Activated CD8-positive, alpha-beta memory T cell treated with anti-CD3 and anti-CD28 coated beads, Interleukin-2, amount 10 ng/mL, durations not matched to agents 7 days and 5 days (primary cell): ENCODE results near the gene MCC. TPM values are rescaled to one million over a fixed set of nuclear protein-coding genes. Genes with fewer than 3 reads are reported as not detected.

Experiments used
- ATAC-seq: fragments of 150-1000 bp; cut with Tn5 transposase; one replicate; pipeline ENCODE4 v1.10.0; 2021; ENCODE audit warnings: moderate library complexity
- CTCF ChIA-PET: fragments of 350-600 bp; sonication (Branson Sonifier 250); formaldehyde crosslinking; loops from one replicate; lab custom pipeline; 2021; ENCODE audit warnings: antibody characterized with exemption; lab: Charles Lee
- DNase-seq: peaks from one replicate; pipeline ENCODE4 v3.0.0-alpha.2; 2020
- H3K27ac Mint-ChIP-seq: one replicate; pipeline ENCODE4 v1.8.0; 2021; ENCODE audit warnings: mild to moderate bottlenecking, mixed read lengths
- H3K27me3 Mint-ChIP-seq: one replicate; pipeline ENCODE4 v1.8.0; 2021; ENCODE audit warnings: mixed read lengths
- H3K36me3 Mint-ChIP-seq: one replicate; pipeline ENCODE4 v1.8.0; 2021; ENCODE audit warnings: mild to moderate bottlenecking, mixed read lengths
- H3K4me1 Mint-ChIP-seq: one replicate; pipeline ENCODE4 v1.8.0; 2021; ENCODE audit warnings: mixed read lengths
- H3K4me3 Mint-ChIP-seq: one replicate; pipeline ENCODE4 v1.8.0; 2021; ENCODE audit warnings: mild to moderate bottlenecking, moderate library complexity, mixed read lengths
- H3K9me3 Mint-ChIP-seq: one replicate; pipeline ENCODE4 v1.8.0; 2022; ENCODE audit warnings: low read depth, mixed read lengths
- total RNA-seq, 2 experiments: library from RNA; stranded (reverse); gene quantifications; one replicate each; pipeline ENCODE4 v1.2.3, GENCODE V29; 2021

The MCC gene
- total RNA-seq, 2 experiments from 2014 or later, result 7.4 to 7.5 TPM

- ATAC-seq (no peak), DNase-seq (no peak)
- H3K4me3 Mint-ChIP-seq, result no peak overlapping the region
- H3K4me1 Mint-ChIP-seq, result no peaks in the 10 kb centered on the region
- H3K9me3 Mint-ChIP-seq, result no peaks in the 10 kb centered on the region
- H3K27me3 Mint-ChIP-seq, result peaks cover 29% of the 10 kb centered on the region
- H3K27ac Mint-ChIP-seq, result no peak overlapping the region
- H3K36me3 Mint-ChIP-seq, result no peaks in the 10 kb centered on the region
- CTCF ChIA-PET, result no interaction called here
These were observed 255.6 kb downstream of the MCC start for GRCh38 chr5:113232667-113233066.

GRCh38 chr5:113232221-113232620, 256.0 kb downstream of the MCC start:
- CTCF ChIA-PET, result no interaction called here
- peaks cover 28% of the 10 kb centered on the region for H3K27me3 Mint-ChIP-seq
- ATAC-seq, result no peak
- no peak for DNase-seq
- H3K4me3 Mint-ChIP-seq, result no peak overlapping the region
- no peak overlapping the region for H3K27ac Mint-ChIP-seq
- H3K36me3 Mint-ChIP-seq, result no peaks in the 10 kb centered on the region
- no peaks in the 10 kb centered on the region for H3K9me3 Mint-ChIP-seq
- H3K4me1 Mint-ChIP-seq, result no peaks in the 10 kb centered on the region

DNA sequence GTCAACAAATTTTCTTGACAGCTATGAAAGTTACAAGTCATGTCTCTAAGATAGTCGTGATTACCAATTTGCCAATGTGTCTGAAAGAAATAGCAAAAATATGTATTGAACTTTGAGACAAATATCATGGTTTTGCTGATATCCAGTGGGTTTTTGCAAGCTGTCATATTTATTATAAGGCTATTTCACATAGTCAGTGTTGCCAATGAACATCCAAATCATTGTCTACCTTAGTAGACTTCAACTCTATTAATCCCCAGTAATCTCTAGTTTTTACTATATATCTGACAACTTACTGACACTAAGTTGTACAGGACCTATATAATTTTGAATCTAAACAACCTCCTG, 256.6 kb downstream of the MCC start:
- Mint-ChIP-seq H3K4me3 (no peak overlapping the region), H3K4me1 (no peaks in the 10 kb centered on the region), H3K9me3 (no peaks in the 10 kb centered on the region), H3K27ac (no peak overlapping the region), H3K36me3 (no peaks in the 10 kb centered on the region), H3K27me3 (peaks cover 28% of the 10 kb centered on the region)
- ATAC-seq, result no peak
- DNase-seq, result no peak
- CTCF ChIA-PET, result no interaction called here

DNA sequence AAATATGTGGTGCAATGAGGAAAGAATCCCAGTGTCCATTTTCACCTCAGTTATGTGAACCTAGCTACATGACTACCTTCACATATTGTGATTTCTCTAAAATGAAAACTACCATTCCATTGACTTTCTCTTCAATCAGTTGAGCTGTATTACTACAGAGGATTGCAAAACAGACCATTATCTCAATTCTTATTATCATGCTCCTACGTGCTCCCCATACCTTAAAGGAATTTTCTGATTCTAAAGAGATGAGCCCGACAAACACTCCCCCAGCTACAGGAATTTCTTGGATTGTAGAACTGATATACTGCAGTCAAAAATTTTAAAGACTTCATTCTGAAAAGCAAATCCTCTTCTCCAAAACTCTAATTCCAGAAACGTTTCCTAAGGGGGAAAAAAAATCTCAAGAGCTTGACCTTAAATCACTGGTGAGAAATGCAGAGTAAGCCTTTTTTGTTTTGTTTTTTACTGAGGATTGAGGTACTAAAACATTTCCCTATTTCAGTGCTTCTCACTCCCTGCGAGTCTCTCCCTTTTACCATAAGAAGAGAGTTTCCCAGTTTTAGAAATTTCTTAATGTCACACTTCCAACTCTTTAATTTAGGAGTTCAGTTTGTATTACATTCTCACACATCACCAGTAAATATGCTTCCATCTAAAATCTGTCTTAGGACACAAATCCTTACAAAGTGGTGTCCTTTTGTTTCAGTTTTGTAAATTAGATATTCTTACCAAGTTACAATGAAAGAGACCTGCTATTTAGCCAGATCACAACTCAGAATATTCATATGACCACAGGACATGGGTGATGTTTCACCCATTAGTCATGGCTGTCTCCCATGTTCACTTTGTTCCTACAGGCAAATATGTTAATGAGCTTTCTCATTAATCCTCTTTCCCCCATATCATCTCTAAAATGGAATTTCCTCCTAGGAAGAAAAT, 257.3 kb downstream of the MCC start:
- CTCF ChIA-PET, result no interaction called here
- H3K27ac Mint-ChIP-seq, result no peak overlapping the region

DNA sequence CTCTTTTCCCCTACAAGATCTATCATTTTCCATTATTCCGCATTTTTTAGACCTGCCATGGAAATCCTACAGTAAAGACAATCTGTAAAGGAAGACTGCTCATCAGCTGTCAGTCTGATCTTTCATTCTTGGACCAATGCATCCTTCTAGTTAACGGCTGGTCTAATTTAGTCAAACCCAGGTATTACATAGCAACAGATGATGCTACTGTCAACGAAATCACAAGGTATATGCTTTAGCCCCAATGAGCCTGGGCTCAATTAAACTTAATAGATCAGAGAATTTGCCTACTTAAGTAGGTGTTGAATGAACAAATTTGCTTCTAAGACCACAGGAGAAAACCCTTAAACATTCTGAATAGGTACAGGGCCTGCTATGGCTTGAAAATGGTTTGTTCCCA, 260.5 kb downstream of the MCC start:
- DNase-seq (no peak), ATAC-seq (no peak)
- no peak overlapping the region for H3K4me3 Mint-ChIP-seq
- no peaks in the 10 kb centered on the region for H3K4me1 Mint-ChIP-seq
- no peak overlapping the region for H3K27ac Mint-ChIP-seq
- no peaks in the 10 kb centered on the region for H3K9me3 Mint-ChIP-seq
- CTCF ChIA-PET, result no interaction called here
- no peaks in the 10 kb centered on the region for H3K36me3 Mint-ChIP-seq
- H3K27me3 Mint-ChIP-seq, result peaks cover 8% of the 10 kb centered on the region

More for the DNA sequence above, 257.3 kb downstream of the MCC start:
- Mint-ChIP-seq H3K4me1 (no peaks in the 10 kb centered on the region), H3K9me3 (no peaks in the 10 kb centered on the region), H3K36me3 (no peaks in the 10 kb centered on the region), H3K4me3 (no peak overlapping the region), H3K27me3 (peaks cover 23% of the 10 kb centered on the region)
- DNase-seq, result no peak
- no peak for ATAC-seq

GRCh38 chr5:113226116-113226736, 262.0 kb downstream of the MCC start:
- Mint-ChIP-seq H3K4me1 (no peaks in the 10 kb centered on the region), H3K4me3 (no peak overlapping the region), H3K27me3 (peaks cover 2% of the 10 kb centered on the region), H3K27ac (no peak overlapping the region), H3K9me3 (no peaks in the 10 kb centered on the region), H3K36me3 (no peaks in the 10 kb centered on the region)
- CTCF ChIA-PET, result no interaction called here
- ATAC-seq (no peak), DNase-seq (no peak)

DNA sequence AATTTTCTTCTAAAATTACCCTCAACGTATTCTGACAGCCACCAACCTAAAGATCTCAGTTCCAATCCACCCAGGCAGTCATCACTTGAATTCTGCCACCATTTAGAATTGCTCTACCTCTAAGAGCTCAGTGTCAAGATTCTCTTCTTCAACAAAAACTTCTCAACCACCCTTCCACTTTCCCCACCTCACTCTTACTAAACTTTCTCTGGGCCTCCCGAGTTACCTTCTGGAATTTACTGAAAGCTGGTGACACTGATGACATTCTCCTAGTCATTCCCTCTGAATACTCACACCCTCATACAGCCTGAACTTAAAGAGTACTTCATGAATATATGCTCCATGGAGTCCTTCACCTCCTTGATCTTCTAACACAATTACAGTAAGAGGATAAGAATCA, 263.0 kb downstream of the MCC start:
- CTCF ChIA-PET, result no interaction called here
- Mint-ChIP-seq H3K4me1 (no peaks in the 10 kb centered on the region), H3K27me3 (no peaks in the 10 kb centered on the region), H3K36me3 (no peaks in the 10 kb centered on the region), H3K27ac (no peak overlapping the region), H3K4me3 (no peak overlapping the region), H3K9me3 (no peaks in the 10 kb centered on the region)
- DNase-seq (no peak), ATAC-seq (no peak)

DNA sequence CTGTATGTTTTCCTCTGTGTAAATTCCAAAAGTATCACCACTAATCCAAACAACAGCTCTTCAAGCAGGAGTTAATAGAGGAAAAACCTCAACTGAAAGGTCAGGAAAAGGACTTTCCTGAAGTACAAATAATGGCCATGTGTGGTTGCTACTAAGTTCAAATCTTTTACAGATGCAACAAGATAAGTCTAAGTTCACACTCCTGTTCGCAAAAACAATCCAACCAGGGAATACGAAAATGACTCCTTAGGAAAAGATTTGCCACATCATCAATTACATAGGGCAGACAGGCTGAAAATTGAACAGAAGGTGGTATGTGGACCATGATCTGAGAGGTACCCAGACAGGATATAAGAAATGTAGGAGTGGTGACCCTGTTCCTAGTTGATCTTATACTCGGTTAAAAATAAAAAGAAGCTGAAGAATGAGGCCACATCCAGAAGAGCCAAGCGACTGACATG, 263.6 kb downstream of the MCC start:
- Mint-ChIP-seq H3K36me3 (no peaks in the 10 kb centered on the region), H3K4me3 (no peak overlapping the region), H3K27me3 (no peaks in the 10 kb centered on the region), H3K4me1 (no peaks in the 10 kb centered on the region), H3K27ac (no peak overlapping the region), H3K9me3 (no peaks in the 10 kb centered on the region)
- no peak for DNase-seq
- CTCF ChIA-PET, result no interaction called here
- ATAC-seq, result no peak

- CTCF ChIA-PET, result no interaction called here
- DNase-seq (no peak), ATAC-seq (no peak)
- no peaks in the 10 kb centered on the region for H3K36me3 Mint-ChIP-seq
- no peak overlapping the region for H3K4me3 Mint-ChIP-seq
- H3K9me3 Mint-ChIP-seq, result no peaks in the 10 kb centered on the region
- no peak overlapping the region for H3K27ac Mint-ChIP-seq
- H3K27me3 Mint-ChIP-seq, result no peaks in the 10 kb centered on the region
- no peaks in the 10 kb centered on the region for H3K4me1 Mint-ChIP-seq
These were observed 264.2 kb downstream of the MCC start for GRCh38 chr5:113223831-113224604.

DNA sequence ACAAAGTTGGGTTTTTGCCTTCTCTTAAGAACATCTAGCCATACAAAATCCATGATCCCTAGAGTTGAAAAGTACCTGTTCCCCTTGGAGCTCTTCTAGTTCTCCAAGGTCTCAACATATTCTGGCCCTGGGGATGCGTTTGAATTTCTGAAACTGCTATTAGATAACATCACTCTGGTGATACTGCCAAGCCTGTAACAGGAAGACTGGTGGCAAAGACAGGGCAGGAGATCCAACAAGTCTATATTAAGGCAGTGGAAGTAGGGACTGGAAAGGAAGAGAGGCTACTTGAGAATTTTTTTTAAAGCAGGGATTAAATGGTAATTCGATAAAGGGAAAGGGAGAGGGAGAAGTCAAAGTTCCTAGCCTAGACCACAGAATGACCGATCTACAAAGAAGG, 264.9 kb downstream of the MCC start:
- no peak for ATAC-seq
- no peak for DNase-seq
- no peaks in the 10 kb centered on the region for H3K9me3 Mint-ChIP-seq
- no peak overlapping the region for H3K27ac Mint-ChIP-seq
- no peaks in the 10 kb centered on the region for H3K4me1 Mint-ChIP-seq
- H3K4me3 Mint-ChIP-seq, result no peak overlapping the region
- H3K27me3 Mint-ChIP-seq, result no peaks in the 10 kb centered on the region
- CTCF ChIA-PET, result no interaction called here
- H3K36me3 Mint-ChIP-seq, result no peaks in the 10 kb centered on the region

GRCh38 chr5:113221294-113222176, 266.7 kb downstream of the MCC start:
- Mint-ChIP-seq H3K27ac (no peak overlapping the region), H3K4me1 (no peaks in the 10 kb centered on the region), H3K27me3 (no peaks in the 10 kb centered on the region), H3K36me3 (no peaks in the 10 kb centered on the region), H3K4me3 (no peak overlapping the region), H3K9me3 (no peaks in the 10 kb centered on the region)
- no peak for ATAC-seq
- DNase-seq, result no peak
- CTCF ChIA-PET, result no interaction called here

- no peaks in the 10 kb centered on the region for H3K4me1 Mint-ChIP-seq
- no peak overlapping the region for H3K4me3 Mint-ChIP-seq
- H3K9me3 Mint-ChIP-seq, result no peaks in the 10 kb centered on the region
- no peak for ATAC-seq
- H3K27ac Mint-ChIP-seq, result no peak overlapping the region
- H3K27me3 Mint-ChIP-seq, result no peaks in the 10 kb centered on the region
- no peaks in the 10 kb centered on the region for H3K36me3 Mint-ChIP-seq
- DNase-seq, result no peak
- CTCF ChIA-PET, result no interaction called here
These were observed 268.6 kb downstream of the MCC start for GRCh38 chr5:113219695-113220094.
